CD8-positive, alpha-beta memory T cell (primary cell): Measurements from ENCODE around the gene VCL. TPM values are rescaled to one million over a fixed set of nuclear protein-coding genes. Genes with fewer than 3 reads are reported as not detected.
A peak's percentile ranks its signal among the peaks of the same experiment; 100 is the strongest.
"Not testable (repeated sequence)": the region's sequence is repeated elsewhere in the genome, so short reads cannot be mapped to it uniquely, and the experiment has no call there.

Experiments used
- CTCF ChIA-PET: fragments of 350-600 bp; sonication (Branson Sonifier 250); formaldehyde crosslinking; loops from one replicate; lab custom pipeline; 2021; ENCODE audit warnings: antibody characterized with exemption; lab: Charles Lee
- POLR2A ChIA-PET: fragments of 350-600 bp; sonication (Branson Sonifier 250); formaldehyde crosslinking; loops from one replicate; lab custom pipeline; 2021; ENCODE audit warnings: antibody characterized with exemption; lab: Charles Lee
- DNase-seq, 5 donors: peaks; one replicate each; pipeline versions ENCODE4 v3.0.0 to v3.0.0-alpha.2; 2020 to 2022; ENCODE audit warnings: mixed read lengths in 1 of 5
- H3K27ac ChIP-seq: one replicate; pipeline ENCODE4 v1.7.0; 2013; ENCODE audit warnings: low read depth, mild to moderate bottlenecking, low read length, moderate library complexity
- H3K27me3 ChIP-seq: 2 replicates; pipeline ENCODE4 v1.7.0; 2013; ENCODE audit warnings: low read length, mild to moderate bottlenecking; ENCODE audit not compliant: insufficient read depth, poor library complexity, severe bottlenecking
- H3K36me3 ChIP-seq: 2 replicates; pipeline ENCODE4 v1.7.0; 2013; ENCODE audit warnings: mild to moderate bottlenecking, low read length, moderate library complexity; ENCODE audit not compliant: insufficient read depth
- H3K4me1 ChIP-seq: 2 replicates; pipeline ENCODE4 v1.7.0; 2013; ENCODE audit warnings: mild to moderate bottlenecking, low read length, moderate library complexity; ENCODE audit not compliant: insufficient read depth
- H3K4me3 ChIP-seq: 2 replicates; pipeline ENCODE4 v1.7.0; 2013; ENCODE audit warnings: mild to moderate bottlenecking, low read length
- H3K9me3 ChIP-seq: 2 replicates; pipeline ENCODE4 v1.7.0; 2013; ENCODE audit warnings: mild to moderate bottlenecking, low read length
- H3K27ac Mint-ChIP-seq, 8 donors: one replicate each; pipeline ENCODE4 v1.8.0; 2020 to 2021; ENCODE audit warnings: mixed read lengths in 8 of 8, mild to moderate bottlenecking in 6 of 8, inconsistent platforms in 3 of 8, moderate library complexity in 3 of 8
- H3K27me3 Mint-ChIP-seq, 2 donors: one replicate each; pipeline ENCODE4 v1.8.0; 2020 to 2021; ENCODE audit warnings: mixed read lengths in 2 of 2, mild to moderate bottlenecking in 1 of 2, moderate library complexity in 1 of 2
- H3K36me3 Mint-ChIP-seq, 3 donors: one replicate each; pipeline ENCODE4 v1.8.0; 2020 to 2021; ENCODE audit warnings: mixed read lengths in 3 of 3, inconsistent platforms in 1 of 3, mild to moderate bottlenecking in 1 of 3
- H3K4me1 Mint-ChIP-seq, 3 donors: one replicate each; pipeline ENCODE4 v1.8.0; 2020 to 2021; ENCODE audit warnings: mixed read lengths in 3 of 3, inconsistent platforms in 1 of 3, mild to moderate bottlenecking in 1 of 3
- H3K4me3 Mint-ChIP-seq, 7 donors: one replicate each; pipeline ENCODE4 v1.8.0; 2020 to 2021; ENCODE audit warnings: mixed read lengths in 7 of 7, mild to moderate bottlenecking in 6 of 7, moderate library complexity in 4 of 7, inconsistent platforms in 2 of 7
- H3K9me3 Mint-ChIP-seq, 5 donors: one replicate each; pipeline ENCODE4 v1.8.0; 2020 to 2022; ENCODE audit warnings: mixed read lengths in 5 of 5, mild to moderate bottlenecking in 3 of 5, moderate library complexity in 2 of 5, inconsistent platforms in 1 of 5
- polyA plus RNA-seq: library from polyadenylated mRNA; unstranded; fragments of 300-500 nt; fragmentation: Illumina TruSeq; gene quantifications from one replicate; pipeline ENCODE4 v1.2.3, GENCODE V29; 2021
- total RNA-seq, 2 experiments: library from RNA; stranded (reverse); gene quantifications; one replicate each; pipeline ENCODE4 v1.2.3, GENCODE V29; 2021

VCL gene
- total and polyA plus RNA-seq, 3 experiments from 2014 or later: 30.6 to 43.7 (median 31.2) TPM

- H3K4me1 Mint-ChIP-seq: peaks cover 43 to 63% (median 56%) of the 10 kb centered on the region in 3 donors
- peak overlapping the region; percentile 94 for H3K27ac ChIP-seq
- H3K36me3 ChIP-seq: no peaks in the 10 kb centered on the region
- H3K9me3 ChIP-seq: no peaks in the 10 kb centered on the region
- peaks cover 32% of the 10 kb centered on the region for H3K4me1 ChIP-seq
- peak overlapping the region; percentile 84 to 99 (median 95) for H3K4me3 Mint-ChIP-seq
- ChIA-PET CTCF (interaction anchor here (1.2 to 2.0 kb wide), 3 partner anchors 35 to 120 kb away, joined by 3 to 8 read pairs (median 4); no protein-coding TSS in a partner anchor), POLR2A (interaction anchor here (0.6 to 1.4 kb wide), 3 partner anchors 20 to 236 kb away, joined by 3 to 8 read pairs (median 3); no protein-coding TSS in a partner anchor)
- H3K9me3 Mint-ChIP-seq: no peaks in the 10 kb centered on the region
- H3K36me3 Mint-ChIP-seq: peaks cover 0 to 7% (median 4%) of the 10 kb centered on the region in 3 donors
- no peaks in the 10 kb centered on the region for H3K27me3 Mint-ChIP-seq
- DNase-seq: no peak
- peak overlapping the region; percentile 67 to 96 (median 92) for H3K27ac Mint-ChIP-seq
- H3K4me3 ChIP-seq: peak overlapping the region; percentile 63
- H3K27me3 ChIP-seq: no peaks in the 10 kb centered on the region
Observed at GRCh38 chr10:73999703-74000102, 1.8 kb downstream of the VCL start.

GRCh38 chr10:74000244-74000643, 2.3 kb downstream of the VCL start:
- H3K4me1 Mint-ChIP-seq: peaks cover 45 to 59% (median 59%) of the 10 kb centered on the region in 3 donors
- H3K27ac Mint-ChIP-seq: peak overlapping the region in 3 of 8 donors; percentile 67 to 94 (median 84)
- not testable (repeated sequence) for H3K27me3 ChIP-seq, H3K9me3 ChIP-seq, H3K4me3 ChIP-seq, DNase-seq, H3K9me3 Mint-ChIP-seq, H3K36me3 Mint-ChIP-seq, H3K36me3 ChIP-seq, H3K27me3 Mint-ChIP-seq, H3K27ac ChIP-seq
- ChIA-PET CTCF (interaction anchor here (0.8 to 2.0 kb wide), 4 partner anchors 35 to 120 kb away, joined by 3 to 8 read pairs (median 4); no protein-coding TSS in a partner anchor), POLR2A (interaction anchor here (1.4 kb wide), 1 partner anchor 20 kb away, joined by 3 read pairs; no protein-coding TSS in a partner anchor)
- H3K4me3 Mint-ChIP-seq: peak overlapping the region in 6 of 7 donors; percentile 12 to 95 (median 82)
- peaks cover 32% of the 10 kb centered on the region for H3K4me1 ChIP-seq

- H3K36me3 ChIP-seq: no peaks in the 10 kb centered on the region
- peak overlapping the region in 6 of 8 donors; percentile 33 to 64 (median 42) for H3K27ac Mint-ChIP-seq
- H3K27me3 Mint-ChIP-seq: no peaks in the 10 kb centered on the region
- peaks cover 0 to 7% (median 4%) of the 10 kb centered on the region in 3 donors for H3K36me3 Mint-ChIP-seq
- no peak overlapping the region for H3K27ac ChIP-seq
- ChIA-PET CTCF (interaction anchor here (0.7 to 1.3 kb wide), 3 partner anchors 60 to 121 kb away, joined by 3 to 4 read pairs (median 3); no protein-coding TSS in a partner anchor), POLR2A (no interaction called here)
- no peak for DNase-seq
- H3K4me3 Mint-ChIP-seq: peak overlapping the region in 5 of 7 donors; percentile 8 to 79 (median 21)
- H3K4me3 ChIP-seq: no peak overlapping the region
- H3K4me1 Mint-ChIP-seq: peaks cover 46 to 59% (median 54%) of the 10 kb centered on the region in 3 donors
- H3K4me1 ChIP-seq: peaks cover 32% of the 10 kb centered on the region
- no peaks in the 10 kb centered on the region for H3K27me3 ChIP-seq
- H3K9me3 Mint-ChIP-seq: no peaks in the 10 kb centered on the region
- no peaks in the 10 kb centered on the region for H3K9me3 ChIP-seq
Observed at GRCh38 chr10:74000892-74001669, 3.2 kb downstream of the VCL start.

- peaks cover 0 to 4% (median 0%) of the 10 kb centered on the region in 3 donors for H3K36me3 Mint-ChIP-seq
- no peaks in the 10 kb centered on the region for H3K9me3 ChIP-seq
- no peaks in the 10 kb centered on the region for H3K36me3 ChIP-seq
- H3K4me3 Mint-ChIP-seq: no peak overlapping the region
- H3K9me3 Mint-ChIP-seq: no peaks in the 10 kb centered on the region
- H3K4me3 ChIP-seq: no peak overlapping the region
- ChIA-PET CTCF (interaction anchor here (1.2 kb wide), 1 partner anchor 15 kb away, joined by 3 read pairs; no protein-coding TSS in a partner anchor), POLR2A (no interaction called here)
- no peak for DNase-seq
- H3K27me3 ChIP-seq: no peaks in the 10 kb centered on the region
- H3K4me1 Mint-ChIP-seq: peaks cover 44 to 52% (median 50%) of the 10 kb centered on the region in 3 donors
- H3K27ac Mint-ChIP-seq: no peak overlapping the region
- H3K27me3 Mint-ChIP-seq: no peaks in the 10 kb centered on the region
- H3K27ac ChIP-seq: no peak overlapping the region
- H3K4me1 ChIP-seq: peaks cover 11% of the 10 kb centered on the region
Observed at GRCh38 chr10:74006269-74006668, 8.4 kb downstream of the VCL start.

GRCh38 chr10:74008212-74008731, 10.4 kb downstream of the VCL start:
- H3K9me3 Mint-ChIP-seq: no peaks in the 10 kb centered on the region
- H3K27me3 Mint-ChIP-seq: no peaks in the 10 kb centered on the region
- peaks cover 49 to 57% (median 52%) of the 10 kb centered on the region in 3 donors for H3K4me1 Mint-ChIP-seq
- Histone ChIP-seq H3K4me1 (peaks cover 26% of the 10 kb centered on the region), H3K27ac (peak overlapping the region; percentile 45), H3K4me3 (no peak overlapping the region), H3K9me3 (no peaks in the 10 kb centered on the region), H3K36me3 (no peaks in the 10 kb centered on the region), H3K27me3 (no peaks in the 10 kb centered on the region)
- POLR2A ChIA-PET: interaction anchor here (0.7 kb wide), 1 partner anchor 16 kb away, joined by 4 read pairs; no protein-coding TSS in a partner anchor
- no peak overlapping the region for H3K4me3 Mint-ChIP-seq
- CTCF ChIA-PET: interaction anchor here (0.9 to 1.4 kb wide), 2 partner anchors 73 to 128 kb away, joined by 3 read pairs; no protein-coding TSS in a partner anchor
- H3K36me3 Mint-ChIP-seq: peaks cover 0 to 4% (median 0%) of the 10 kb centered on the region in 3 donors
- H3K27ac Mint-ChIP-seq: peak overlapping the region in 1 of 8 donors; percentile 12
- DNase-seq: no peak

- no peak overlapping the region for H3K4me3 ChIP-seq
- peak overlapping the region in 1 of 8 donors; percentile 93 for H3K27ac Mint-ChIP-seq
- H3K9me3 ChIP-seq: no peaks in the 10 kb centered on the region
- ChIA-PET POLR2A (interaction anchor here (0.9 kb wide), 1 partner anchor 15 kb away, joined by 5 read pairs; no protein-coding TSS in a partner anchor), CTCF (interaction anchor here (0.6 to 1.7 kb wide), 2 partner anchors 27 to 125 kb away, joined by 3 to 5 read pairs; no protein-coding TSS in a partner anchor)
- H3K27me3 ChIP-seq: no peaks in the 10 kb centered on the region
- peaks cover 26% of the 10 kb centered on the region for H3K4me1 ChIP-seq
- DNase-seq: no peak
- peak overlapping the region in 5 of 7 donors; percentile 15 to 52 (median 30) for H3K4me3 Mint-ChIP-seq
- H3K4me1 Mint-ChIP-seq: peaks cover 44 to 53% (median 47%) of the 10 kb centered on the region in 3 donors
- H3K36me3 Mint-ChIP-seq: peaks cover 0 to 5% (median 0%) of the 10 kb centered on the region in 3 donors
- H3K27me3 Mint-ChIP-seq: no peaks in the 10 kb centered on the region
- no peaks in the 10 kb centered on the region for H3K9me3 Mint-ChIP-seq
- H3K27ac ChIP-seq: peak overlapping the region; percentile 27
- H3K36me3 ChIP-seq: no peaks in the 10 kb centered on the region
Observed at GRCh38 chr10:74011017-74011416, 13.1 kb downstream of the VCL start.

- peaks cover 26% of the 10 kb centered on the region for H3K4me1 ChIP-seq
Observed at GRCh38 chr10:74011770-74012169, 13.9 kb downstream of the VCL start.

More at GRCh38 chr10:74011770-74012169, 13.9 kb downstream of the VCL start:
- Mint-ChIP-seq H3K4me3 (peak overlapping the region in 2 of 7 donors; percentile 41 to 52), H3K36me3 (peaks cover 0 to 7% (median 2%) of the 10 kb centered on the region in 3 donors), H3K4me1 (peaks cover 44 to 53% (median 48%) of the 10 kb centered on the region in 3 donors), H3K27ac (peak overlapping the region in 3 of 8 donors; percentile 1 to 14 (median 9)), H3K9me3 (no peaks in the 10 kb centered on the region), H3K27me3 (no peaks in the 10 kb centered on the region)
- Histone ChIP-seq H3K27me3 (no peaks in the 10 kb centered on the region), H3K4me3 (no peak overlapping the region), H3K36me3 (no peaks in the 10 kb centered on the region), H3K9me3 (no peaks in the 10 kb centered on the region), H3K27ac (peak overlapping the region; percentile 36)
- CTCF ChIA-PET: interaction anchor here (1.0 to 1.7 kb wide), 3 partner anchors 54 to 126 kb away, joined by 3 to 5 read pairs (median 4); no protein-coding TSS in a partner anchor
- DNase-seq: no peak
- POLR2A ChIA-PET: interaction anchor here (0.6 kb wide), 1 partner anchor 9 kb away, joined by 5 read pairs; no protein-coding TSS in a partner anchor
